SKM-1 (cell line): ENCODE measurements around the gene FRRS1.
"Not testable (repeated sequence)": the region's sequence is repeated elsewhere in the genome, so short reads cannot be mapped to it uniquely, and the experiment has no call there.

Source experiments
- DNase-seq: peaks from one replicate; lab custom pipeline; 2025; ENCODE audit not compliant: unreplicated experiment; lab: John Stamatoyannopoulos, UW

FRRS1 gene

DNA sequence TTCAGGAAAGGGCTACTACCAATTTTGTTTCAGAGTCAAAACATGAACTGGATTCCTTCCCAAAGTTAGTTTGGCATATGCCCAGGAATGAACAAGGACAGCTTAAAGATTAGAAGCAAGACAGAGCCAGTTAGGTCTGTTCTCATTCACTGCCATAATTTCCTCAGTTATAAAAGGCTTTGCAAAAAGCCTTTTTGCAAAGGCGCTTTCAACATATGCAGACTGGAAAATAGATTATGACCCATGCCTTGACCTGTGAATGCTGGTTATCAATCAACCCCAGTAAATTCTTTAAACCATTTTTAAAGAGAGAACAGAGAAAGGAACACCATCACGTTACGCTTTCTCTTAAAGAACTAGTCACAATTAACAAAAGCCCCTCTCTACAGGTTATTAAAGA lies 1.7 kb upstream of the FRRS1 start:
- no peak for DNase-seq

DNA sequence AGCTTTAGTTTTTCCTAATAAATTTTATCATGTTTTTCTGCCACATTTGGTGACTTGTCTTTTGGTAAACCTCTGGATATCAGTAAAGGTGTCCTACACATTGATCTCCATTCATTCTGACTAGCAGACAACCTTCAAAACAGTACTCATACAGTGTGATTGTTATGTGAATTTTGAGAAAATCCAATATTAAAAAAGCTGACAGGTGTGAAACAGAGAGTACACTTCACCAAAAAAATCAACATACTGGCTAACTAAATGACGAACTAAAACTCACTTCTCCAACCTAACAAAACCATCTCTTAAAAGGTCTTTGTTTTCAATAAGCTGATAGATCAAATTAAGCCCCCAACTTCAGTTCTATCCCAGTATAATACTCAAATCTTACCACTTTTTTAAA lies 1.5 kb downstream of the FRRS1 start:
- no peak for DNase-seq

DNA sequence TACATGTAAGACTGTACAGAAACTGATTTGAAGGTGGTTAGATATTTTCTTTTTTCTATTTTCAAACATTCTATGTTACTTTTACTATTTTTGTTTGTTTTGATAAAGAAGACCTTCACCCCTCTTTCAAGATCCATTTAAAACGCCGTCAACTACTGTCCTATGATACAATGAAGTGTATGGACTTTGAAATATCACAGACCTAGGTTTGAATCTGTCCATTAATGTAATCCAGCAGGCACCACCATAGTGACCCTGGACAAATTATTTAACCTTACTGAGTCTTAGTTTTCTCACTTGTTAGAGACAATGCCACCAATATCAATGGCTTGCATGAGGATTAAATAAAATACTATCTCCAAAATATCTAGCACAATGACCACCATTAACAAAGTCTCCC lies 2.0 kb downstream of the FRRS1 start:
- no peak for DNase-seq

DNA sequence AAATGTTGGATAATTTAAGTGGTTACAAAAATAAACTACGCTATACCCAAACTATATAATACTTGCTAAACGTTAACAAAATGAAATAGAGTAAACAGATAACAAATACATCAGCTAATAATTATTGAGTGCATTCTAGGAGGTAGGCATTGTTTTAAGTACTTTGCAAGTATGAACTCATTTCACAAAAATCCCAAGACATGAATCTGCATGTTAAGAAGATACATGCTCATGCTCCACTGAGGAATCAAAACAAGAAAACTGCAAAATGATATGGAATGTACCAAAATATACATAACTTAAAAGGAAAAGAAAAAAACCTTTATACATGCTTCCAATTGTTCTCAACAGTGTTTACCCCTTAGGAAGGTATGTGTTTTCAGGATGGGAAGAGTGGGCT lies 2.5 kb downstream of the FRRS1 start:
- no peak for DNase-seq

DNA sequence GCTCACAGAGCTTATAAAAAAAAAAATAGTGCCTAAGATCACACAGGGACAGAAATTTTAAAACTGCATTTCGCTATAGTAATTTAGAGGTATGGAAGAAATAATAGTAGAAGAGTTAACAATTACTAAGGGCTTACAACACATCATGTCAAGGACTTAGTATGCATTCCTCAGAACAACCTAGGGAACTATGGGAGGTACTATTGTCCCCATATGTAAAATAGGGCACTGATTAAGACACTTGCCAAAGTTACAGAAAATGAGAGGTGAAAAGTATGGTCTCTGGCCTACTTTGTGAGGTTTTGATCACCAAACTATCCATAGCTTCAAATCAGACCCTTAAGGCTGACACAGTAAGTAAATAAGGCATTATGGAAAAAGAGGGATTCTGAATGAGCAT lies 4.7 kb downstream of the FRRS1 start:
- DNase-seq: no peak

DNA sequence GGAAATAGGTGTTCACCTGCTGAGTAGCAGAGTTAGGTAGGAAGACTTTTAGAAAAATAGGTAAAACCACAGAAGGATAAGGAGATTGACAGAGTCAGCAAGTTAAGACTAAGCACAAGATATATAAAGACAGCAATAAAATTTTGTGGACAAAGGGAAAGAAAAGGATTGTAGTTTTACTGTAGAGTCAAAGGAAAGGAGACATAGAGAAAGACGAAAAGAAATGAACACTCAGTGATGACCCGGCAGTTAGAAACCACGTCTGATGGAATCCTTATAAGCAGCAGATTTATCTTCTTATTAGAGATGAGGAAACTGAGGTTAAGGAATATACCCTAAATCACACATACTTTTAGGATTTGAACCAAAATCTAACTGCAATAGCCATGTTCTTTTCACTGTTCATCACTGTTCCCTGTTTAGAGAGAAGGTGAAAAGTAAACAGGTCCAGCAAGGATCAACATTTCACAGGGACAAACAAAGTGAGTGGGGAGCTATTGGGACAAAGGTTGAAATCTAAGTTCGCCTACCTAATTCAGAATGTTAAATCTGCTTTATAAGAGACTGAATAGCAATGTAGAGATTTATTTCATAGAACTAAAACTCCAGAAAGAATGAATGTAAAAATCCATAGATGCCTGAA lies 6.8 kb downstream of the FRRS1 start:
- DNase-seq: no peak

DNA sequence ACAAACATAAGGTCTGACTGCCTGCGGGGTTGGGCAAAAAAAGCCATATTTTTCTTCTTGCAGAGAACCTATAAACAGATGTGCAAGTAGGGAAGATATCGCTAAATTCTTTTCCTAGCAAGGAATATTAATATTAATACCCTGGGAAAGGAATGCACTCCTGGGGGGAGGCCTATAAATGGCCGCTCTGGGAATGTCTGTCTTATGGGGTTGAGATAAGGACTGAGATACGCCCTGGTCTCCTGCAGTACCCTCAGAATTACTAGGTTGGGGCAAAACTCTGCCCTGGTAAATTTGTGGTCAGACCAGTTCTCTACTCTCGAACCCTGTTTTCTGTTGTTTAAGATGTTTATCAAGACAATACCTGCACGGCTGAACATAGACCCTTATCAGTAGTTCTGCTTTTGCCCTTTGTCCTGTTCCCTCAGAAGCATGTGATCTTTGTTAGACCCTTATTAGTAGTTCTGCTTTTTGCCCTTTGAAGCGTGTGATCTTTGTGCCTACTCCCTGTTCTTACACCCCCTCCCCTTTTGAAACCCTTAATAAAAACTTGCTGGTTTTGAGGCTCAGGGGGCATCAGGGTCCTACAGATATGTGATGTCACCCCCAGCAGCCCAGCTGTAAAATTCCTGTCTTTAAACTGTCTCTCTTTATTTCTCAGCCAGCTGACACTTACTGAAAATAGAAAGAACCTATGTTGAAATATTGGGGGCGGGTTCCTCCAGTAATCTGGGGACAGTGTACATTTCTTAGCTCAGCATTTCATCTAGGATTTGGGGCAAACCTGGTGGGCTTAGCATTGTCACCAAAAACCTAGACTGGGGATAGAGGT lies 7.5 kb downstream of the FRRS1 start:
- not testable (repeated sequence) for DNase-seq

DNA sequence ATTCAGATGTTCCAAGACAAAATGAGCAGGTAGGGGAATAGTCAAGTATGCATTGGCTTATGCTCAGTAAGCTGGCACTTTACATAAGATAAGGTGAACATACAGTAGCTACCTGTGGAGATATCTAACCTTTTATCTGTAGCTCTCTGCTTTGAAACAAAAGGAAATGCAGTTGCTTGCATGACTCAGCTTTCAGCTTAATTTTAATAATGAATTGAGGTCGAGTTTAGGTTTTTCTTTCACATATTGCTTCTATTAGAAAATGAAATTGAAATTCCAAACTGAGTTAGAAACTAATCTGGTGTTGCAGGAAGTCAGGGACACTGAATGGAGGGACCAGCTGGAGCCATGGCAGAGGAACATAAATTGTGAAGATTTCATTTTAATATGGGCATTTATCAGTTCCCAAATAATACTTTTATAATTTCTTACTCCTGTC lies 8.3 kb downstream of the FRRS1 start:
- DNase-seq: no peak

DNA sequence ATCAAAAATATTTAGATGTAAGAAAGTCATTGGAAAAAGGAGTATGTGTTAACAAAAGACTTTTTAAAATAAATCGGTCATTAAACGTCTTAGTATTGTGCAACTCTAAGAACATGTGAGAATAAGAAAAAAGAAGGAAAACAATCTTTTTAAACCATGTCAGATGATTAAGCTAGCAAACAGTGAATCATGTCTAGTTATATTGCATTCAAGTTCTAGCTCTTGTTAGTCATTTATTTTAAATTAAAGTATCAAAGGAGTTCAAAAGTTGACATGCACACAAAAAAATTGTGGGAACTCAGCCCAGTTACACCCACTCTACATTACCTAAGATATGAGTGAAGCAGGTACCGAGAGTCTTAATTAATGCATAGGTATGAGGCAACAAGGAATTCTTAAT lies 9.8 kb downstream of the FRRS1 start:
- no peak for DNase-seq

DNA sequence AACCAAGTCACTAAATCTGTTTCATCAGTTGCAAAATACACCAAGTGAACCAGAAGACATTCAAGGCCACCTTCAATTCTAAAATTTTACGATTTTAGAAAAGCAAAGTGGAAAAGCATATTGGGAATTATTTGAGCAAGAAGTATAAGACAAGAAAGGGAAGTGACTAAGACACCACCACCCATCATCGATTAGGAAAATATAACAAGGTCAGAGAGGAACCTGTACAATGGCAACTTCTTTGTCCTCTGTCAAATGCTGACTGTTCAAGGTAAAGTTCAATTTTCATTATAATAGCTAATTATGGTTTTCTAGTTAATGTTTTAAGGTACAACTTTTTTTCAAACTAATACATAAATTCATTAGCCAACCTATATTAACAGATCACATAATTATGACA lies 10.8 kb downstream of the FRRS1 start:
- no peak for DNase-seq

DNA sequence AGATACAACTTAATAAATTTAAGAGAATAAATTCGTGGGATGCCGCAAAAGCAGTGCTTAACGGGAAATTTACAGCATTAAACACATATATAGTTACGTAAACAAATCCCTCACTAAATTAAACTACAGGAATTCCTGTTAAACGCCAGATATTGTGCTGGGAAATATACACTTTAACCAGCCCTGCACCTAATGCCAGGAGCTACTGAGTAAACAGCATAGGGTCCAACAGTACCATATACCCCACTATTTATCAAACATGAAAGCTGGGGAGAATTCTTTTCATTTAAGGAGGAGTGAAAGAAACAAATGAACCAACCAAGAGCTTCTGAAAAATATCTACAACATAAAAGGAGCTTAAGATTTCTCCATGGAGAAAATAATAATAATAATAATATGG lies 11.7 kb downstream of the FRRS1 start:
- no peak for DNase-seq

DNA sequence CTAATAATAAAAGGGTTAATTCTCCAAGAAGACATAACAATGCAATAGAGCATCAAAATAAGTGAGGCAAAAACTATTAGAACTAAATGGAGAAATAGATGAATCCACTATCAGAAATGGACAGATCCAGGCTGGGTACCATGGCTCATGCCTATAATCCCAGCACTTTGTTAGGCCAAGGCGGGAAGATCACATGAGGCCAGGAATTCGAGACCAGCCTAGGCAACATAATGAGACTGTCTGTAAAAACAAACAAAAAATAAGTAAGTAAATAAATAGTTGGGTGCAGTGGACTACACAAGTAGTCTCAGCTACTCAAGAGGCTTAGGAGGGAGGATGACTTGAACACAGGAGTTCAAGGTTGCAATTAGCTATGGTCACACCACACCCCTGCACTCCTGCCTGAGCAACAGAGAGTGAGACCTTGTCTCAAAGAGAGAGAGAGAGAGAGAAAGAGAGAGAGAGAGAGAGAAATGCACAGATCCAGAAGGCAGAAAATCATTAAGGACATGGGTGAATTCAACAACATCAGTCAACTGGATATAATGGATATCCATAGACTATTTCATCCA lies 12.3 kb downstream of the FRRS1 start:
- no peak for DNase-seq

DNA sequence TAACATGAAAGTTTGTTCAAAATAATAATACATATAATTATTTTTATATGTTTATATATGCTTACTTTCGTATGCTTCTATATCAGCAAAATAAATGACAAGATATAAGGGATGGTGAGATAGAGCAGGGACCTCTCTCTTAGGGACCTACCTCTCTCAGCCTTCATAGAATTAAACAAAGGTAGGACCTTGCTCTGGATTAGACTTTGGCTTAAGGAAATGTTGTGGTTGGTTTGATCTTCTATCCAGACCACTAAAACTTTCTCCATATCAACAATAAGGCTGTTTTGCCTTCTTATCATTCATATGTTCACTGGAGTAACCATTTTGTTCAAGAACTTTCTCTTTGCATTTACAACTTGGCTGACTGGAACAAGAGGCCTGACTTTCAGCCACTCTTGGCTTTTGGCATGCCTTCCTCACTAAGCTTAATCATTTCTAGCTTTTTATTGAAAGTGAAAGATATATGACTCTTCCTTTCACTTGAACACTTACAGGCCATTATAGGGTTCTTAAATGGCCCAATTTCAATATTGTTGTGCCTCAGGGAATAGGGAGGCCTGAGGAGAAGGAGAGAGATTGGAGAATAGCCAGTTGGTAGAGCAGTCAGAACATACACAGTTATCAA lies 14.4 kb downstream of the FRRS1 start:
- no peak for DNase-seq

DNA sequence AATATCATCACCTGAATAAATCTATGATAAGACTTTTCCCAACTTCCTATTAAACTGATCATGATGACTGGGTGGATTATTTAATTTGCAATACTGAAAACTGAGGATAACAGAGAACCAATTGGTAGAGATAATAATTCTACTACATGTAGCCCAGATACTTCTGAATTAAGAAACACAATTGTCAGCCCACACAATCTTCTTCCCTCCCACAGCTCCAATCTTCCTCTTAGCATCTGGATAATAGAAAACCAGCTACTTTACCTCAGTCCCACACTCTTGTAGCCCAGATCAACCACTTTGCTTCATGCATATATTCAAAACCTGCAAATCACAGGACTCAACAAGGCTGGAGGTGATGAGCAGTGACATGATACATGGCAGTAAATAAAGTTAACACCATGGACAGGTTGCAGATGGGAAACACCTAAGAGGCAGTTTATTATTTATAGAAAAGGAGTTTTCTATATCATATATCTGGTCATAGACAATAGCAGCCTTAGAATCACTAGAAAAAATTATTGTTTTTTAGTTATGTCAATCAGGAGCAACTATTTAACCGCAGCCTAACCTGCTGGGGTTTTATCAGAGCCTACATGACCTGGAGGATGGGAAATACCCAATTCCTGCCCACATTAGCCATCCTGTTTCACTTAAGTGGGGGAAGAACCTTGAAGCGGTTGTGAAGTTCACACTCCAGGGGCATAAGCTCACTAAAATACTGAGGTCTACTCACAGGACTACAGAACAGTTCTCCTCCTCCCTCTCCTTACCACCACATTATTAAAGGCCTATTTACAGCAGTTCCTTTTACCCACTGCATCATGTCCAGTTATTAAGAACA lies 16.7 kb downstream of the FRRS1 start:
- DNase-seq: no peak

DNA sequence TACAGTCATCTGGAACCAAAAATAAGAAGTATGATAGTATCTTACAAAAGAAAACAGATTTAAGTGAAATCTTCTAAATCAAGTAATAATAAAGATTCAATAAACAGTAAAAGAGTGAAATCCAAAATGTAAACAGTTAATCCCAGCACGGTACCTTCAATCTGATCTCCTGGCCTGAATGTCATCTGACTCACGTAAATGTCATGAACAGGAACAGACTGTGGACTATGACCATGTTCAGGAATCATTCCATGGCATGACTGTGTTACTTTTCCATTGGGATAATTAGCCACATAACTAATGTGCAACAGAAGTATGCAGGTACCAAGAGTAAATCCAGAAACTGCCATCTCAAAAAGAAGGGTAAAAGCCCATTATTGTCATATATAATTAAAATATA lies 18.0 kb downstream of the FRRS1 start:
- DNase-seq: no peak

DNA sequence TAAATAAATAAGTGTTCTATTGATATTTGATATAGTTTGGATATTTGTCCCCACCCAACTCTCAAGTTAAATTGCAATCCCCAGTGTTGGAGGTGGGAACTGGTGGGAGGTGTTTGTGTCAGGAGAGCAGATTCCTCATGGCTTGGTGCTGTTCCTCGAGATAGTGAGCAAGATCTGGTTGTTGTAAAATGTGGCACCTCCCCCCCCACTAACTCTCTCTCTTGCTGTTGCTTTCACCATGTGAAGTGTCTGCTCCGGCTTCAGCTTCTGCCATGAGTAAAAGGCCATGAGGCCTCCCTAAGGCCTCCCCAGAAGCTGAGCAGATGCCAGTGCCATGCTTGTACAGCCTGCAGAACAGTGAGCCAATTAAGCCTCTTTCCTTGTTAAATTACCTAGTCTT lies 20.8 kb downstream of the FRRS1 start:
- no peak for DNase-seq

DNA sequence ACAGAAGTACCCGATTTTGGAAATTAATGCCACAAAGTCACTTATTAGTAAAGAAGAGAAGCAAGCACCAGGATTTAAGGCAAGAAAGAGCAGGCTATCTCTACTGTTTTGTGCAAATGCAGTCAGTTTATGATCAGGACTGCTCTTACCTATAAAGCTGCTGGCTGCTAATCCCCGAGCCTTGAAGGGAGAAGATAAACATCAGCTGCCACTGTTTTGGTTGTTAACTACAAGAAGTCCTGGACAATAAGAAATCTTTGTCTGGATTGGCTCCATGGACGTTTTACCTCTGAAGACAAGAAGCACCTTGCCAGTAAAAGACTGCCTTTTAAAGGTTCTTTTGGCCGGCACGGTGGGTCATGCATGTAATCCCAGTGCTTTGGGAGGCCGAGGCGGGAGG lies 21.4 kb downstream of the FRRS1 start:
- no peak for DNase-seq

DNA sequence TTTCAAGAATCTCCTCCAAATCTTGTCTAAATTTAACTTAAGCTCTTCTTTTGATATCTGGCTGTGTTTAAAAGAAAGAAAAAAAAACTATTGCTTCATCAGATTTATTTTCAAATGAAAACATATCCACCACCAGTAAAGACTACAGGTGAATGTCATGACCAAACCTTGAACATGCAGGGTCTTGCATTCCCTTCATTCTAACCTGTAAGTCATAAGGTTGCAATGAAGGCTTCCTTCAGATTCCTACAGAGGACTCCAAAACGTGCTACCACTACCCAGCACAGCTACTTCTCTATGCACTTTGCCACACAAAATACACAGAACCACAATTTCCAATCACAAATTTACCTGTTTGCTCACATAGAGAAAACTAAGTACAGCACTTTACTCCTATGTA lies 26.3 kb downstream of the FRRS1 start:
- no peak for DNase-seq

DNA sequence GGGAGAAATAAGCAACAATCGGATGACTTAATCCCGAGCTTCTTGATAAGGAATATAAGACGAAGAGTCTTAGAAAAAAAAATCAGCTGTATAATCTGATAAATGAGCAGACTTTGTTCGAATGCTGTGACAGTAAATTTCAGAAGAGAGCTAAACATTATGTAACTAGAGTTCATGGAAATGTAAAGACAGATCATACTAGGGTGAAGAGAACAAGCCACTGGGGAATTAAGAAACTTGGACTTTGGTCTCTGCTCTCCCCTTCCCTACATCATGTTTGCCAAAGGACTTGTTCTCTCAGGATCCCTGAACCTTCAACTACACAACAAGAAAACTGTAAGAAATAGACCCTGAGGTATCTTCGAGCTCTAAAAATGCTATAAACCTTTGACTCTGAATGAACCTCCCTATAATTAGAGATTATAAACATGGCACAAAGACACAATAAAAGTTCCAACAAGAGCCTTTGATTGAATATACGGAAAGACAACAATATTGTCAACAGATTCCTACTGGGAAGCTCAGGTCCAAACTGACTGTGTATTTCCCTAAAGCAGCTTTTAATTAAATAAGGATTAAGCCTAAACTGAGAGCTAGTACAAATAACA lies 27.5 kb downstream of the FRRS1 start:
- DNase-seq: no peak

DNA sequence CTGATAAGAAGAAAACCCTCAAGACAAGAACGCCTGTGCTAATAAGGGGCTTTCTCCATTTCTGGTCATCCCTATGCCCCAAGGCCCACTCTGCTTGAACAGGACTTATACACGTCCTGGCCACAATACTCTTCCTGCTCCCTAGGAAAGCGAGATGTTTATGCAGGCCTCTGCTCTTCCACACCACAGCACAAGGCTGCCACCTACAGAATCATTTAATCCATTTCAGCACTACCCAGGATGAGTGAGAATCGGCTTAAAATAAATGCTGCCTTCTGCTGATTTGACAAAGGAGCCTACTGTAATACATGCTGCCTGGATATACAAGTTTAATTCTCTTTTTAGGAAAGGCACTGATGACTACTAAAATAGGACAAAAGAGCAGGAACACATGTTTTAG lies 29.4 kb downstream of the FRRS1 start:
- no peak for DNase-seq

DNA sequence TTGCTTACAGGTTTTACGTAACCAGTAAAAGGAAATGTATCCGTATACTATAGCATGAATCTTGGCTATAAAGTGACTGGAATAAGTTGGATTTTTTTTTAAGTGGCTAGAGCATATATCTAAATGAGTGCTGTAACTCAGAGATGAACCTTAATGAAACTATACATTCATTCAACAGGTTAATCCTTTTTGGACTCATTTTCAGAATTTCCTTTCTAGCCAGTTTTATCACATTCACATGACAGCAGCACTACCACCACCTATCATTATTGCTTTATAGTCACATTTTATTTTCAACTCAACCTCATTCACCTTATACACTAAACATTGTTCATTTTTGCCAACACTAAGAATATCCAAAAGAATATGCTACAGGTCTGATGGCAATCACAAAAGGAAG lies 30.6 kb downstream of the FRRS1 start:
- no peak for DNase-seq
